Hematopoietic multipotent progenitor cell treated with erythropoietin and hydrocortisone succinate and interleukin-3 and kit ligand, for 8 days (in vitro differentiated cells): ENCODE data around the gene DDX11.
"Not testable (repeated sequence)": the region's sequence is repeated elsewhere in the genome, so short reads cannot be mapped to it uniquely, and the experiment has no call there.

Source experiments
- DNase-seq: peaks from one replicate; pipeline ENCODE4 v3.0.0-alpha.2; 2015

DDX11 gene

DNA sequence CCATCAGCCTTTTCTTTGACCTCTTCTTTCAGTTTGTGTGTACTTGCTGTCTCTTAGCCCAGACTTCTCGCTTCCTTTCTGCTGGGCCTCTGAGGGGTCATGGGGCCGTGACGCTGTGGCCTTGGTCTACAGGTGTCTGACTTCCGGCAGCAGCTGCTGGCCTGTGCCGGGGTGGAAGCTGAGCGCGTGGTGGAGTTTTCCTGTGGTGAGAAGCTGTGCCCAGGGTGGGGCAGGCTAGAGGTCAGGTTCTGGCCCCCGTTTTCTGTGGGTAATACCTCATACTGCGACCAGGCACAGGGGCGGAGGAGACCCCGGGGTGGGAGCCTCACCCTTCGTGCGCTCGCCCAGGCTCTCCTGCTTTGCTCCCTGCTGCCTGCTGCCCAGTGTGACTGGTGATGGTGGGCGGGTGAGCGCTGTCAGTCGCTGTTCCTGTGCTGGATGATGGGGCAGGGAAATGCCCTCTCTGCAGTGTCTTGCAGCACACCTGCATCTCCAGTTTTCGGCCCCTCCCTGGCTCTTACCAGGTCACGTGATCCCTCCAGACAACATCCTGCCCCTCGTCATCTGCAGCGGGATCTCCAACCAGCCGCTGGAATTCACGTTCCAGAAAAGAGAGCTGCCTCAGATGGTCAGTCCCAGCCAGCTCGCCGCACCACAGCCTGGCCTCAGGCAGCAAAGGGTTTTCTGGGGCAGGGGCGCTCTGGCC, 27.0 kb downstream of the DDX11 start:
- not testable (repeated sequence) for DNase-seq

DNA sequence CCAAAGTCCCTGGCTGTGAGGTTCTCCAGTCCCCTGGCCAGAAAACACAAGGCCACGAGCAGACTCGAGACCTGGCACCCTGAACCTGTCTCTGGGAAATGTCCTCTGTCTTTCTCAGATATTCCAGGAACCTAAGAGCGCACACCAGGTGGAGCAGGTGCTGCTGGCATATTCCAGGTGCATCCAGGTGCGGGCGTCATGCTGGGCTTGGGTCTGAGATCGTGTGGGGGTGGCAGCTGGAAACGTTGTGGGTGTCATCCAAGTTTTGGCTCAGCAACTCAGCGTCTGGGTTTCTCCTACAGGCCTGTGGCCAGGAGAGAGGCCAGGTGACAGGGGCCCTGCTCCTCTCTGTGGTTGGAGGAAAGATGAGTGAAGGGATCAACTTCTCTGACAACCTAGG, 28.5 kb downstream of the DDX11 start:
- not testable (repeated sequence) for DNase-seq

DNA sequence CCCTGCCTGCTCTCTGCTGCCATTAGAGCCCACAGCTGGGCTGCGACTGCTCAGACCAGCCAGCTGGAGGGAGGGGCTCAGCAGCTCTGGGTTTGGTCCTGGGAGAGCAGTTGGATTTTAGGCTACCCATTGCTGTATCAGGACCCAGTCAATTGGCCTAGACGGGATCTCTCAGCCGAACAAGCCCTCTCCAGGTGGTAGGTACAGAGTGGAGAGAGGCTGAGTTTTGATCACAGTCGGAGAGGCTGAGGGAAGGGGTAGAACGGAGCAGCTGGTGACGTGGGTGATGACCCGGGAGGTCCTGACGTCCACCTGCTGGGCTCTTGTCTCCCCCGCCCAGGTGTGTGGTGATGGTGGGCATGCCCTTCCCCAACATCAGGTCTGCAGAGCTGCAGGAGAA, 28.9 kb downstream of the DDX11 start:
- not testable (repeated sequence) for DNase-seq

DNA sequence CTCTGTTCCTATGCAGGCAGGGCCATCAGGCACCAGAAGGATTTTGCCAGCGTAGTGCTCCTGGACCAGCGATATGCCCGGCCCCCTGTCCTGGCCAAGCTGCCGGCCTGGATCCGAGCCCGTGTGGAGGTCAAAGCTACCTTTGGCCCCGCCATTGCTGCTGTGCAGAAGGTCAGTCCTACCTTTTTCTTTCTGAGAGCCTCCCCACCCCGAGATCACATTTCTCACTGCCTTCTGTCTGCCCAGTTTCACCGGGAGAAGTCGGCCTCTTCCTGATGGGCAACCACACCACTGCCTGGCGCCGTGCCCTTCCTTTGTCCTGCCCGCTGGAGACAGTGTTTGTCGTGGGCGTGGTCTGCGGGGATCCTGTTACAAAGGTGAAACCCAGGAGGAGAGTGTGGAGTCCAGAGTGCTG, 29.9 kb downstream of the DDX11 start:
- not testable (repeated sequence) for DNase-seq

DNA sequence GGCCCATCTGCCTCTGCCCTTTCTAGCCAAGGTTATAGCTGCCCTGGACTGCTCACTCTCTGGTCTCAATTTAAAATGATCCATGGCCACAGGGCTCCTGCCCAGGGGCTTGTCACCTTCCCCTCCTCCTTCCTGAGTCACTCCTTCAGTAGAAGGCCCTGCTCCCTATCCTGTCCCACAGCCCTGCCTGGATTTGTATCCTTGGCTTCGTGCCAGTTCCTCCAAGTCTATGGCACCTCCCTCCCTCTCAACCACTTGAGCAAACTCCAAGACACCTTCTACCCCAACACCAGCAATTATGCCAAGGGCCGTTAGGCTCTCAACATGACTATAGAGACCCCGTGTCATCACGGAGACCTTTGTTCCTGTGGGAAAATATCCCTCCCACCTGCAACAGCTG, 30.6 kb downstream of the DDX11 start:
- DNase-seq, result not testable (repeated sequence)

DNA sequence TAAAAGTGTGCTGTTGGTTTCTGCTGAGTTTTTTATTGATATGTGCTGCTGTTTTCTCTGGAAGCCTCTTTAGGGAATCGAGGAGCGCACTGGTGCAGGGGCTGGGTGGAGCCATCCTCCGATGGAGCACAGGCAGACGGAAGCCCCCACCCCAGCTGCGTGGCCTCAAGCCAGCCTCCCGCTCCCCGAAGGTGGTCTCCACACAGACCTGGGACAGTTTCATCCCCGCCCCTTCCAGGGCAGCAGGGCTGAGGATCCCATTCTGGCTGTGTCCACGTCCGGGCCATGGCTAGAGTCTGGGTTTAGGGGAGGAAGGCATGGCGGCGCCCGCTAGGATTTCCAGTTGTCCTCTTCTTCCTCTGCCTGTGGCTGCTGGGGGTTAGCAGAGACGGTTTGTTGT, 31.1 kb downstream of the DDX11 start:
- not testable (repeated sequence) for DNase-seq

DNA sequence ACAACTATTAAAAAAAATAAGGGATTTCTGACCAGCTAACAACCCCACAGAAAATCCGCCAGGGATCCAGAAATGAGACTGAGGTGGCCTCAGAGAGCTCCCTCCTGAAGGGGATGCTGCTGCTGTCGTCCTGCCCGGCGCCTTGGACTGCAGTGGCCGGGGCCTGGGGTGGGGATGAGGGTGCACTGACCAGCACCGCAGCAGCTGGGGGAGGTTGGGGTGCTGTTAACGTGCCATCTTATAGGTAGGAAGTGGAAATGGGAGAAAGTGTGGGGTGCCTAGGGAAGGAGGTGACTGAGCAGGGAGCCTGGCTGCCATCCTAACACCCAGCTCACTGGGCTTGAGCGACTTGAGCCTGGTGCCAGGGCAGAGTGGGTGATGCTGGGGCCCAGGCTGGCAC, 32.0 kb downstream of the DDX11 start:
- DNase-seq, result no peak

DNA sequence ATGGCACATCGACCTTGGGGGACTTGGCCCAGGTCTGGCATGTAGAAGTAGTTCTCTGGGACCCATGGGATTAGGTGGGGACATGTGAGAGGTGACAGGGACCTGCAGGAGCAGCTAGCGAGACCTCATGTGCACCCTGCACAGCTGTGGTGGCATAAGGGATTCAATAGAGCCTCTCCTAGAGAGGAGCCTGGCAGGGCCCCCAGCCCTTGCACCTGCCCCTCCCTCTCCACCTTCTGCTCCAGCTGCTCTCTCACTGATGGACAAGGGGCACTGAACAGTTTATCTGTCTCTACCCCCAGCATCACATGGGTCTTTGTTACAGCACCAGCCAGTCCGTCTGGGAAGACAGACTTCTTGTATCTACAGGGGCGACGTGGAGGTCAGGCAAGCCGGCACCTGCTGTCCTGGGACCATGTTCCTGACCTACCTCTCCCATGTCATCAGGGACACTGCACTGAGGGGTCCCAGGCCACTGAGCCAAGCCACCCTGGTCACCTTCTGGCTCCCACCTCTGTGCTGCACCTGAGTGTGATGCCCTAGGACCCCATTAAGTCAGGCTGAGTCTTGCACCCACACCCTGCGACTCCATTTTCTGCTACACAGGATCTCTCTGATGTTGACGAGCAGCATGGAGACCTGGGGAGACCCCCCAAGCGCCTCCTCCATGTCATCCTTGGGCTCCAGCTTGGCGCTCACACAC, 32.6 kb downstream of the DDX11 start:
- DNase-seq, result no peak

DNA sequence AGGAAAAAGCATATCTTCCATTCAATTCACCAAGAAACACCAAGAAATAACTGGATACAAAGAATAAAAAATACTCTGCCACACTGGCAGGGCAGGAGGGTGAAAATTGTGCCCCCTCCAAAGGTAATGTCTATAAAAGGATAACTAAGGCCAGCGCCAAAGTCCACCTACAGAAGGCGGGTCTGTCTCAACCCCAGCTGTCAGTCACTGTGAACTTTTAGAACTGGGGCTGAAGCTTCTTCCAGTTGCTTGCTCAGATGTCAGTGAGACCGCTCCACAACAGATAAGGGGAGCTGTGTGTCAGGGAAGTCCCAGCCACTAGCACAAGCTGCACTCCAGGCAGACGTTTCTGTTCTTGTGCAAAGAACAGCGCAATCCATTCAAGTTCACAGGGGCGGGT, 36.1 kb downstream of the DDX11 start:
- DNase-seq, result not testable (repeated sequence)

DNA sequence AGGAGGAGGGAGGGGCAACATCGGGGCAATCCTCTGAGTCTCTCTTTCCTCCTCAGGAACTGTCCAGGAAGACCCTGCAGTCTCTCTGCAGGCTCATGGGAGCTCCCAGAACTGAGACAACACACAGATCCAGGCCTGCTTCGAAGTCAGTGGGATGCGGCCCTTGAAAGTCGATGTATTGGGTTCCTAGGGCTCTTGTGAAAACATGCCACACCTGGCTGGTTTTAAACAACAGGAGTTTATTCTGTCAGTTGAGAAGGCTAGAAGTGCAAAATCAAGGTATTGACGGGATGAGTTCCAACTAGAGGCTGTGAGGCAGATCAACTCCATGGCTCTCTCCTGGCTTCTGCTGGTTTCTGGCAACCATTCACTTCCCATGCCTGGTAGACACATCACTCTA, 36.6 kb downstream of the DDX11 start:
- DNase-seq, result not testable (repeated sequence)

DNA sequence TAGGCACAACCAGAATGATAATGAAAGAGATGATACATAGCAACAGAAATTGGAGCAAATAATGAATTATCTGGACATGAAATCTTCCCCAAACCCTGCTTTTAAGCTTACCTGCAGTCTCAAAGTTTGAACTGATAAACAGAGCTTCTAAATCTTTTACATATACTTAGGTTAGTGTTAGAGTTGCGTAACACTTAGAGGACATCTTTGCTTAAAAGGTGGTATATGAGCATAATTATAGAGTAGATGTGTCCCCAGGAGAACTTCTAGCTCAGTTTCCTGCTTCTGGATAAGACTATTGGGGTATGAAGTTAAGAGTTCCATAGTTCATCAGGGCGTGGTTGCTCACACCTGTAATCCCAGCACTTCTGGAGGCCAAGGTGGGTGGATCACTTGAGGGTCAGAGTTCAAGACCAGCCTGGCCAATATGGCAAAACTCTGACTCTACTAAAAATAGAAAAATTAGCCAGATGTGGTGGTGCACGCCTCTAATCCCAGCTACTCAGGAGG, 41.5 kb downstream of the DDX11 start:
- DNase-seq, result not testable (repeated sequence)

DNA sequence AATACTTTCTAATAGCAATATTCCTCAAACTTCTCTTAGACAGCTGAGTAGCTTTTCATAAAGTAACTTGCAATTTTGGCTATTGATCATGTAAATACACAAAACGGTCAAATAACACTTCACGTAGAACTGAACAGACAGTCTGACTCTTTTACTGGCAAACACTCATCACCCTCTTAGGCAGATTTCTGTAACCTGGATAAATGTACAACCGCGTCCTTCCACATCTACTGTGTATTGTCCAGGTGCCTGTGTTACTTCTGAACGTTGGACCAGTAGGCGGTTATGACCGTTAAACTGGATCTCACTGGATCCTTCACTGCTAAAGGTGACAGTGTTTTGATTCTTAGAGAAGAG, 43.2 kb downstream of the DDX11 start:
- not testable (repeated sequence) for DNase-seq

DNA sequence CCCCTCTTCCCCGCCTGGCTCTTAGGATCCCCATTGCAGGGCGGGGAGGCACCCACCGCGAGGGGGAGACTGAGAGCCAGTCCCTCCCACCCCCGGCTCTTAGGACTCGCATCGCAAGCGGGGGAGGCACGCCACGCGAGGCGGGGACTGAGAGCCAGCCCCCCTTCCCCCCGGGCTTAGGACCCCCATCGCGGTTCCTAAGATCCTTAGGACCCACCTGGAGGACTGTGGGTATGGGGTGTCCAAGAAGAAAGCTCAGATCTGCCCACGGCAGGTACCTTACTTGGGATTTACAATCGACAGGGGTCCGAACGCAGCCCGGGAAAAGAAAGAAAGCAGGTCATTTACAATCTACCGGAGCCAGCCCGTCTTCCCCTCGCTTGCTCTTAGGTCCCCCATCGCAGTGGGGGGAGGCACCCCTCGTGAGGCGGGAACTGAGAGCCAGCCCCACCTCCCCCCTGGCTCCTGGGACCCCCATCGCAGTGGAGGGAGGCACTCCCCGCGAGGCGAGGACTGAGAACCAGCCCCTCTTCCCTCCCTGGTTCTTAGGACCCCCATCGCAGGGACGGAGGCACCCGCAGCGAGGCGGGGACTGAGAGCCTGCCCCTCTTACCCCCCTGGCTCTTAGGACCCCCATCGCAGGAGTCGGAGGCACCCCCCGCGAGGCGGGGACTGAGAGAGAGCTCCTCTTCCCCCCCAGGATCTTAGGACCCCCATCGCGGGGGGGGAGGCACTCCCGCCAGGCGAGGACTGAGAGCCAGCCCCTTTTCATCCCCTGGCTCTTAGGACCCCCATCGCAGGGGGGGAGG, 43.7 kb downstream of the DDX11 start:
- DNase-seq, result peak; percentile 55

DNA sequence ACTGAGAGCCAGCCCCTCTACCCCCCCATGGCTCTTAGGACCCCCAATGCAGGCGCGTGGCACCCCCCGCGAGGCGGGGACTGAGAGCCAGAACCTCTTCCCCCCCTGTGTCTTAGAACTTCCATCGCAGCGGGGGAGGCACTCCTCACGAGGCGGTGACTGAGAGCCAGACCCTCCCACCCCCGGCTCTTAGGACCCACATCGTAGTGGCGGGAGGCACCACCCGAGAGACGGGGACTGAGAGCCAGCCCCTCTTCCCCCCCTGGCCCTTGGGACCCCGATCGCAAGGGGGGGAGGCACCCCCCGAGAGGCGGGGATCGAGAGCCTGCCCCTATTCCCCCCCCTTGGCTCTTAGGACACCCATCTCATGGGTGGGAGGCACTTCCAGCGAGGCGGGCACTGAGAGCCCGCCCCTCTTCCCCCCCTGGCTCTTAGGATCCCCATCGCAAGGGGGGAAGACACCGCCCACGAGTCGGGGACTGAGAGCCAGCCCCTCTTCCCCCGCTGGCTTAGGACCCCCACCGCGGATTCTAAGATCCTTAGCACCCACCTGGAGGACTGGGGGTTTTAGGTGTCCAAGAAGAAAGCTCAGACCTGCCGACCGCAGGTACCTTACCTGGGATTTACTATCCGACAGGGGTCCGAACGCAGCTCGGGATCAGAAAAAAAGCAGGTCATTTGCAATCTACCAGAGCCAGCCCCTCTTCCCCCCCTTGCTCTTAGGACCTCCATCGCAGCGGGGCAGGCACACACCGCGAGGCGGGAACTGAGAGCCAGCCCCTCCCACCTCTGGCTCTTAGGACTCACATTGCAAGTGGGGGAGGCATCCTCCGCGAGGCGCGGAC, 44.9 kb downstream of the DDX11 start:
- DNase-seq, result peak; percentile 22

DNA sequence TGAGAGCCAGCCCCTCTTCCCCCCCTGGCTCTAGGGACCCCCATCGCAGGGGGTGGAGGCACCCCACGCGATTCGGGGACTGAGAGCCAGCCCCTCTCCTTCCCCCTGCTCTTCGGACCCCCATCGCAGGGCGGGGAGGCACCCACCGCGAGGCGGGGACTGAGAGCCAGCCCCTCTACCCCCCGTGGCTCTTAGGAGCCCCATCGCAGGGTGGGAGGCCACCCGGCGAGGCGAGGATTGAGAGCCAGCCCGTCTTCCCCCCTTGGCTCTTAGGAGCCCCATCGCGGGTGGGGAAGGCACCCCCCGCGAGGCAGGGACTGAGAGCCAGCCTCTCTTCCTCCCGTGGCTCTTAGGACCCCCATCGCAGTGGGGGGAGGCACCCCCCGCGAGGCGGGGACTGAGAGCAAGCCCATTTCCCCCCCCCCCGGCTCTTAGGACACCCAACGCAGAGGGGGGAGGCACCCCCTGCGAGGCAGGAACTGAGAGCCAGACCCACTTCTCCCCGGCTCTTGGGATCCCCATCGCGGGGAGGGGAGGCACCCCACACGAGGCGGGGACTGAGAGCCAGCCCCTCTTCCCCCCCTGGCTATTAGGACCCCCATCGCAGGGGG, 45.6 kb downstream of the DDX11 start:
- no peak for DNase-seq

DNA sequence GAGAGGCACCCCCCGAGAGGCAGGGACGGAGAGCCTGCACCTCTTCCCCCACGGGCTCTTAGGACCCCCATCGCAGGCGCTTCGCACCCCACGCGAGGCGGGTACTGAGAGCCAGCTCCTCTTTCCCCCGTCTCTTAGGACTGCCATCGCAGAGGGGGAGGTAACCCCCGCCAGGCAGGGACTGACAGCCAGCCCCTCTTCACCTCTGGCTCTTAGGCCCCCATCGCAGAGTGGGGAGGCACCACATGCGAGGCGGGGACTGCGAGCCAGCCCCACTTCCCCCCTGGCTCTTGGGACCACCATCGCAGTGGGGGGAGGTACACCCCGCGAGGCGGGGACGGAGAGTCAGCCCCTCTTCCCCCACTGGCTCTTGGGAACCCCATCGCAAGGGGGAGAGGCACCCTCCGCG, 46.1 kb downstream of the DDX11 start:
- DNase-seq, result no peak

DNA sequence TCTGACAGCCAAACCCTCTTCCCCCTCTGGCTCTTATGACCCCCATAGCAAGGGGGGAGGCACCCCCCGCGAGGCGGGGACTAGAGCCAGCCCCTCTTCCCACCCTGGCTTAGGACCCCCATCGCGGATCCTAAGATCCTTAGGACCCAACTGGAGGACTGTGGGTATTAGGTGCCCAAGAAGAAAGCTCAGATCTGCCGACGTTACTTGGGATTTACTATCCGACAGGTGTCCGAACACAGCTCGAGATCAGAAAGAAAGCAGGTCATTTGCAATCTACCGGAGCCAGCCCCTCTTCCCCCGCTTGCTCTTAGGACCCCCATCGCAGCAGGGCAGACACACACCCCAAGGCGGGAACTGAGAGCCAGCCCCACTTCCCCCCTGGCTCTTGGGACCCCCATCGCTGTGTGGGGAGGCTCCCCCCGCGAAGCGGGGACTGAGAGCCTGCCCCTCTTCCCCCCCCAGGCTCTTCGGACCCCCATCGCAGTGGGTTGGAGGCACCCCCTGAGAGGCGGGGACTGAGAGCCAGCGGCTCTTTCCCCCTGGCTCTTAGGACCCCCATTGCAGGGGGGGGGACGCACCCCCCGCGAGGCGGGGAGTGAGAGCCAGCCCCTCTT, 46.8 kb downstream of the DDX11 start:
- DNase-seq, result no peak

DNA sequence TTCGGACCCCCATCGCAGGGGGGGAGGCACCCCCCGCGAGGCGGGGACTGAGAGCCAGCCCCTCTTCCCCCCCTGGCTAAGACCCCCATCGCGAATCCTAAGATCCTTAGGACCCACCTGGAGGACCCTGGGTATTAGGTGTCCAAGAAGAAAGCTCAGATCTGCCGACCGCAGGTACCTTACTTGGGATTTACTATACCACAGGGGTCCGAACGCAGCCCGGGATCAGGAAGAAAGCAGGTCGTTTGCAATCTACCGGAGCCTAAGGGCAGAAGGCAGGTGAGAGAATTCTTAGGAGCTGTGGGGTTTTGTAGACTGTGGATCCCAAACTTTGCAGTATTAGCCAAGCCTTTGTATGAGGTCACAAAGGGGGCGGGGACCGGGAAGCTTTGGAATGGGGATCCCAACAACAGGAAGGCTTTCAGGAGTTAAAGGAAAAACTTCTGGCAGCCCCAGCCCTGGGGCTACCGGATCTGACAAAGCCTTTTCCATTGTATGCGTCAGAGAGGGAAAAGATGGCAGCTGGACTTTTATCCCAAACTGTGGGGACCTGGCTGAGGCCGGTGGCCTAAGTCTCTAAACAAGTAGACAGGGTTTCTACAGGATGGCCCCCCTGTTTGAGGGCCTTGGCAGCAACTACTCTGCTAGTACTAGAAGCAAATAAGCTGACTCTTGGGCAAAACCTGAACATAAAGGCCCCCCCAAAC, 47.5 kb downstream of the DDX11 start:
- not testable (repeated sequence) for DNase-seq

DNA sequence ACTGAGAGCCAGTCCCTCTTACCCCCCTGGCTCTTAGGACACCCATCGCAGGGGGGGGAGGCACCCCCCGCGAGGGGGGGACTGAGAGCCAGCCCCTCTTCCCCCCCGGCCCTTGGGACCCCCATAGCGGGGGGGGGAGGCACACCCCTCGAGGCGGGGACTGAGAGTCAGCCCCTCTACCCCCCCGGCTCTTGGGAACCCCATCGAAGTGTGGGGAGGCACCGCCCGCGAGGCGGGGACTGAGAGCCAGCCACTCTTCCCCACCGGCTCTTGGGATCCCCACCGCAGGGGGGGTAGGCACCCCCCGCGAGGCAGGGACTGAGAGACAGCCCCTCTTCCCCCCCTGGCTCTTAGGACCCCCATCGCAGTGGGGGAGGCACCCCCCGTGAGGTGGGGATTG, 48.8 kb downstream of the DDX11 start:
- no peak for DNase-seq

DNA sequence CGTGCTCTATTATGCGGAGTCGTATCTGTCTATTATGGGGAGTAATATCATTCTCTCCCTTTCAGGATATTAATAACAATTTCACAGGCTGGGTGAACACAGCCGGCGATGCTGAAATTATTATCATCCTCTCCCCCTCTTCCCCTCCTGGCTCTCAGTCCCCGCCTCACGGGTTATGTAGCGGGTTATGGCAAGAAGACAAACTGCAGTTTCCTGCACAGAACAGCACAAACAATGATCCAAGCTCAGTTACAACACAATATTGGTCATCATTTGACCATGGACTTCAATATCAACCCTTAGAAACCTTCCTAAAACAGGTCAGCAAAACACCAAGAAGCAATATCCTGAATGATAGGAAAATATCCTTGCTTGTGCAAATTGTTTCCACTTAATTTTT, 50.5 kb downstream of the DDX11 start:
- DNase-seq, result not testable (repeated sequence)

DNA sequence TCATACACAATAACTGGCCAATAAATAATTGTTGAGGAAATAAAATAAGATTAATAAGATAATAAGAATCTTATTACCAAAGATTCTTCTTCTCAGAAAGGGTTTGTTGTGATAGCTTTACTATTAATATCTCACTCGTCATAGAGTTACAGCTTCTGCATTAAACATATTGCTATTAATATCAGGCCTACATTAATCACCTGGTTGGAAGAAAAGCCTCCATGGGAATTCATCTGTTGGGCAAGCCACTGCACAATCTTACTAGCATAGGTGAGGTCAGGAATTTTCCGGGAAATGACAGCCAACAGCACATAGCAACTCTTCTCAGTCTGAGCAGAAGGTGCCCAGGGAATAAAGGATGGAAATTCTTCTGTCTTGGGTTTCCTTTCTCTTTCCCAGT, 51.5 kb downstream of the DDX11 start:
- not testable (repeated sequence) for DNase-seq
